Muscle of arm (tissue), 12 donors: Measurements from ENCODE around the gene SCAPER. TPM values are rescaled to one million over a fixed set of nuclear protein-coding genes. Genes with fewer than 3 reads are reported as not detected.
"Not testable (repeated sequence)": the region's sequence is repeated elsewhere in the genome, so short reads cannot be mapped to it uniquely, and the experiment has no call there.

Source experiments
- DNase-seq: peaks from one replicate; pipeline ENCODE4 v3.0.0-alpha.2; 2013
- polyA plus RNA-seq, 12 donors: library from polyadenylated mRNA; unstranded; fragments of 120-200 nt; gene quantifications; one replicate each; pipeline ENCODE4 v1.2.1, GENCODE V29; 2013; ENCODE audit not compliant: insufficient read length in 12 of 12

The SCAPER gene
- polyA plus RNA-seq, 12 donors, result 32.0 to 103 (median 84.6) TPM; not detected in 1

DNA sequence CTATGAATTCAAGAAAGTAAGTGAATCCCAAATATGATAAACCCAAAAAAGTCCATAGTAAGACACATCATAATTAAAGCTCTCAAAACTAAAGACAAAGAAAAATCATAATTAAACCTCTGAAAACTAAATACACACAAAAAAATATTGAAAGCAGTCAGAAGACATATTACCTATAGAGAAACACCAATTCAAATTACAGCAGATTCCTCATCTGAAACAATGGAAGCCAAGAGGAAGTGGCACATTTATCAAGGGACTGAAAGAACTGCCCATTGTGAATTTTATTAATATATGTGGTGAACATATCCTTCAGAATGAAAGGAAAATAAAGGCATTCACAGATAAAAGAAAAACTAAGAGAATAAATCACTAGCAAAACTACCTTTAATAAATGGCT, 128.2 kb downstream of the SCAPER start:
- no peak for DNase-seq

DNA sequence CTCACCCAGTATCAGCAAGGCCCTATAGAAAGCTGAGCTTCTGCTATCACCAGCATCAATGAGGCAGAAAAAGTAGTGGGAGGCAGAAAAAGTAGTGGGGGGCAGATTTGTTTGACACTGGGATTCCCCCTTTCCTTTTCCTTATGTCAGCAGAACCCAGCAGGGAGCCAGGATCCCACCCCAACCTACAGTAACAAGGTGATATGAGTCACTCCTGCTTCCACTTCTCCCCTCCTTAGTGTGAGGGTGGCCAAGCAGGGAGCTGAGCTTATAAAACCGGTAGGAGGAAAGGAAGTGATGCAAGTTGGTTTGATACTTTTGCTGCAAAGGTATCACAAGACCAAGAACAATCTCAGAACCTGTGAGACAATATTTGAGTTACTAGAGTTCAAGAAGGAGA, 128.7 kb downstream of the SCAPER start:
- DNase-seq, result no peak

DNA sequence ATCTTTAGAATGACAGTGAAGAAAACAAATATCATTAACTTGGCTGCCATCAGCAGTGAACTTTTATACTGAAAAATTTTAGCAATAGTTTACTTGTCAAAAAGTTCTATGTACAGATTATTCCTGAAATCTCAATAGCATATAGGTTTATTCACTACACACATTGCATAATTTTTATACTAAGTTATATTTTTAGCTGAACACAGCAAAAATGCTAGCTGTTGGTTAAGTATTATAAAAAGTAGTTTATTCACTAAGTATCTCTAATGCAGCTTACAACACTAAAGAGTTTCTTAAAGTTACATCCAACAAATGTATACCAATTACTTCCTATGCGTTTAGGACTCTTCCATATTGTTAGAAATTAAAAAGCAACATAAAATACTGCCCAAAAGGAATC, 131.9 kb downstream of the SCAPER start:
- DNase-seq, result no peak

DNA sequence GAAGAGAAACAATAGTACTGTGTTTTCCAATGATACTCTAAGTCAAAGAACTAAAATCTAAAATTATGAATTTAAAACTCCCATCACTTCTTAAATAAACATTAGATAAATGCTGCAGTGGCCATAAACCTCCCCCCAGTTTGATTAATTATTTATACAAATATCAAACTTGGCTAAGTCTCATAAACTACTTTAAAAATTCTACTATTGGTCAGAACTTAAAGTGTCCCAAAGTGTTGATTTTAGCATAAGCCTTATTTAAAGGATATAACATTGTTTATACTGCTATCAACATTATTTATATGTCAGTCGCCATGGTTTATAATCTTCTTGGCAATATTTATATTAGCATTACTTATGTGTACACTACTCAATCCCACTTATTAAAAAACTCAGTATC, 132.4 kb downstream of the SCAPER start:
- no peak for DNase-seq

DNA sequence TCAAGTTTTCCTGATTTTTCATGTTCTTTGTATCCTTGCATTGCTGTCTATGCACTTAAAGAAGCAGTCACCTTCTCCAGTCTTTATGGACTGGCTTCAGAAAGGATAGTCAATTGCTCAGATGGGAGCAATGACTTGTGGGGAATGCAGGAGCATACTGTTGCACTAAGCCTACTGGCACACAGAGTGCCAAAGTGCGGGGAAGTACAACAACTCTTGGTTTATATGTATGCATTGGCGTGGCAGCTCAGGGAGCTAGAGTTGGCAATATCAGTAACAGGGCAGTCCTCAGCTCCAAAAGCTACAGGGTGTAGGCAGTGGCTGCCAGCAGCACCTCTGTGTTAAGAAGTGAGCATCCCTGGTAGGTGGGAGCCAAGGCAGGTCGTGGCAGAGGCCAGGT, 141.1 kb downstream of the SCAPER start:
- DNase-seq, result no peak

DNA sequence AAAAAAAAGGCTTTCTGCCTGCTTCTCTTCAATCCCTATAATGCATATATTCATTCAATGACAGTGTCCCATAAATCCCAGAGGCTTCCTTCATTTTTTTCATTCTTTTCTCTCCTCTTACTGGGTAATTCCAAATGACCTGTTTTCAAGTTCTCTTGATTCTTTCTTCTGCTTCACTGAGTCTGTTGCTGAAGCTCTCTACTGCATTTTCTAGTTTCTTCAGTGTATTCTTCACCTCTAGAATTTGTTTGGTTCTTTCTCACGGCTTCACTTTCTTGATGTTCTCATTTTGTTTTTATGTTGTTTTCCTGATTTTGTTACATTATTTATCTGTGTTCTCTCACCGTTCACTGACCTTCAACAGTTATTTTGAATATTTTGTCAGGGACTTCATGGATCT, 141.6 kb downstream of the SCAPER start:
- no peak for DNase-seq

DNA sequence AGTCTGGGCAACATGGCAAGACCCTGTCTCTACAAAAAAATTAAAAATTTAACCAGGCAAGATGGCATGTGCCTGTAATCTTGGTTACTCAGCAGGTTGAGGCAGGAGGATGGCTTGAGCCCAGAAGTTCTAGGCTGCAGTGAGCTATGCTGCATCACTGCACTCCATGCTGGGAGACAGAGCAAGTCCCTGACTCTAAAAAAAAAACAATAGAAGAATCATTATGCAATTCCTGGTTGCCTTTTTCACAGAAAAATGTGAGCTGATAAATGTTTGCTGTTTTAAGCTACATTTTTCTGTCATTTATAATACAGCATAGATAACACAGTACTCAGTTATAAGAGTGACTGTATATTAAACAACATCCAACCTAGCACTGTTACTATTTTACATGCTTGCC, 148.8 kb downstream of the SCAPER start:
- no peak for DNase-seq

DNA sequence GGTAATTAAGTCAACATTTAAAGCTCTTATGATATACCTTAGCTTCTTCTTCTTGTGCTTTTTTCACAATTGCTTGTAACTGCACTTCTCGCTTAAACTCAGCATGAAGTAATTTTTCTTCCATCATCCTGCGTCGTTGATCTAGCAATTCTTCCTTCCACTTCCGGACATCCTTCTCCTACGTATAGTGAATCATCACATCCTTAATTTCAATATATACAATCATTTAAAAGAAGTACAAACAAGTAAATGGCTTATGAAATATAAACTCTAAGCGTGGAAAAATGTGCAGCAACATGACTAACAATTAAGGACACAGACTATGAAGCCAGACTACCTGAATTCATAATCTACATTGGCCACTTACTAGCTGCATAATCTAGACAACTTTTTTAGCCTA, 151.4 kb downstream of the SCAPER start:
- no peak for DNase-seq

DNA sequence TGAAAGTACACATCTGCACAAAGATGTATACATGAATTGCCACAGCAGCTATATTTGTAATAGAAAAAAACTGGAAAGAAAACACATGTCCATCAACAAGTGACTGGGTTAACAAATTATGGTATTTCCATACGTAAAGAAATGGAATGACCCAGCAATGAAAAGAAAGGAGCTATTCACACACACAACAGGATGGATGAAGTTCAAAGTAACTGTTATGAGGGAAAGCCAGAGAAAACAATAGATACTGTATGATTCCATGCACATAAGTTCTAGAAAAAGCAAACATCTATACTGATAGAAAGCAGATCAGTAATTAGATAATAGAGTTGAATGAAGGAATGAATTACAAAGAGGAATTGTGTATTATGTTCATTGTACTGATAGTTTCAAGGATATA, 152.0 kb downstream of the SCAPER start:
- DNase-seq, result no peak

DNA sequence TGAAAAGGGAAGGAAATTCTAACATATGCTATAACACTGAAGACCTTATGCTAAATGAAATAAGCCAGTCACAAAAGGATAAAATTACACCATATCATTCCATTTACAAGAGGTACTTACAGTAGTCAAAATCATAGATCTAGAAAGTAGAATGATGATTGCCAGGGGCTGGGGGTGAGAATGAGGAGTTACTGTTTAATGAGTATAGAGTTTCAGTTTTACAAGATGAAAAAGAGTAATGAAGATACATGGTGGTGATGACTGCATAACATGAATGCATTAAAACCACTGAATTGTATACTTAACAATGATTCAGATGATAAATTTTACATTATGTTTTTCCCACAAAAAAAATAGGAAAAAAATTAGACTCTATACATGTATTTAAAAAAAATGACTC, 152.6 kb downstream of the SCAPER start:
- DNase-seq, result no peak

DNA sequence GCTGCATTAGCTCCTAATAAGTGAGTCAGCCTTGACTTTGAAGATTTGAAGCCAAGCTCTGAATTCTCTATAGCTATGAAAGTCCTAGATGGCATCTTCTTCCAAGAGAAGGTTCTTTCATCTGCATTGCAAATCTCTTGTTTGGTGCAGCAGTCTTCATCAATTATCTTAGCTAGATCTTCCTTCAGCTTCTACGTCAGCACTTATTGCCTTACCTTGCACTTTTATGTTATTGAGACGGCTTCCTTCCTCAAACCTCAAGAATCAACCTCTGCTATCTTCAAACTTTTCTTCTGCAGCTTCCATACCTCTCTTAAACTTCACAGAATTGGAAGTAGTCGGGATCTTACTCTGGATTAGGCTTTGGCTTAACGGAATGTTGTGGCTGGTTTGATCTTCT, 167.6 kb downstream of the SCAPER start:
- DNase-seq, result no peak

DNA sequence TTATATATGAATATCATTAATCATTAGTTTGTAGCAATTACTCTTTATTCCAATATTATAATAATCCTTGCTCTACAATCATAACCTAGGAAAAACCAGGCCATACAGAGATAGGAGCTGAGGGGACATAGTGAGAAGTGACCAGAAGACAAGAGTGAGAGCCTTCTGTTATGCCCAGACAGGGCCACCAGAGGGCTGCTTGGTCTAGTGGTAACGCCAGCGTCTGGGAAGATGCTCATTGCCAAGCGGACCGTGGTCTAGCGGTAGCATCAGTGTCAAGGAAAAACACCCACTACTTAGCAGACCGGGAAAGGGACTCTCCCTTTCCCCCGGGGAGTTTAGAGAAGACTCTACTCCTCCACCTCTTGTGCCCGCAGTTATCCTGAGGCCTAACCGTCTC, 172.8 kb downstream of the SCAPER start:
- not testable (repeated sequence) for DNase-seq

DNA sequence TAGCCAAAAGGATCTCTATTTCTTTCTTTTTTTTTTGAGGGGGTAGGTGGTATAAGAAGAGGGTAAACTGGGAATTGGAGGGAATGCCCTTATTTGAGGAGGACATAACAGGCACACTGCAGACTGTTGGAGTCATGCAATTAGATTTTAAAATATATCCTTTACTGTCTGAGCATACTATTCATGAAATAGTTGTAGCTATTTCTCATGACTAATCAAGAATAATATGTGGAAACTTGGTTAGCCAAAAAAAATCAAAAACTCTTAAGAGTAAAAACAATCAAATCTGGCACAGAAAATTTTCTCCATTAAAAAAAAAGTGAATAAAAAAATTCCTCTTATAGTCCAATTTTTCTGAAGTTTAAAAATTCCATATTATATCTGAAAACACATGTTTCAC, 174.9 kb downstream of the SCAPER start:
- DNase-seq, result no peak

DNA sequence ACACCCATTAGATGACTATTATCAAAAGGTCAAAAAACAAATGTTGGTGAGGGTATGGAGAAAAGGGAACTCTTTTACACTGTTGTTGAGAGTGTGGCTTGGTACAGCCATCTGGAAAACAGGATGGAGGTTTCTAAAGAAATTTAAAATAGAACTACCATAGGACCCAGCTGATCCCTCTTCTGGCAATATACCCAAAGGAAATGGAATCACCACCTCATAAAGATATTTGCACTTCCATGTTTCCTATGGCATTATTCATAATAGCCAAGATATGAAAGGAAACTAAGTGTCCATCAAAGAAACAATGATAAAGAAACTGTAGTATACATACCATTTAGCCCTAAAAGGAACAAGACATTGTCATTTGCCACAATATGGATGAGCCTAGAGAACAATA, 186.3 kb downstream of the SCAPER start:
- DNase-seq, result no peak

DNA sequence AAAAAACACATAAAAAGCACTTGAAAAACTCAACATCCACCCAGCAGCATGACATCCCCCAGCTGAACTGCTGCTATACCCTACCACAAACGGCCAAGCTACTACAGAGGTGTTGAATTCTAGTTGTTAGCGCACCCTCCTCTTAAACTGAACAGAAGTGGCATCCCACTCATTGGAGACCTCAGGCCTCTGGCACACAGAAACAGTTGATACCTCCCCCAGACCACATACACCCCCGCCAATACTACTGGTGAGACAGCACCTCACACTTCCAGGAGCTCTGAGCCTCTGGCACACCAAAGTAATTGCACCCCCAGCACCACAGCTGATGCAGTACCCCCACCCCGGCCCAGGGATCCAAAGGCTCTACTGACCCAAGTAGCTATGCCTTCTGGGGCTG, 190.2 kb downstream of the SCAPER start:
- no peak for DNase-seq

DNA sequence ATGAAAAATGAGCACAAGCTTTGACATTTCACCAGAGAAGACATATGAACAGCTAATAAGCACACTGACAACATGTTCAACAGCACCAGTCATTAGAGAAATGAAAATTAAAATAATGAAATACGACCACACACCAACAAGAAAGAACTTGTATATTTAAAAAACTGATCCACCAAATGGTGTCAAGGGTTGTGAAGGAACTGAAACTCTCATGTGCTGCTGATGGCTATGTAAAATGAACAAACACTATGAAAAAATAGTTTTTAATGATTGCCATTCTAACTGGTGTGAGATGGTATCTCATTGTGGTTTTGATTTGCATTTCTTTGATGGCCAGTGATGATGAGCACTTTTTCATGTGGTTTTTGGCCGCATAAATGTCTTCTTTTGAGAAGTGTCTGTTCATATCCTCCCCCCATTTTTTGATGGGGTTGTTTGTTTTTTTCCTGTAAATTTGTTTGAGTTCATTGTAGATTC, 193.8 kb downstream of the SCAPER start:
- no peak for DNase-seq

DNA sequence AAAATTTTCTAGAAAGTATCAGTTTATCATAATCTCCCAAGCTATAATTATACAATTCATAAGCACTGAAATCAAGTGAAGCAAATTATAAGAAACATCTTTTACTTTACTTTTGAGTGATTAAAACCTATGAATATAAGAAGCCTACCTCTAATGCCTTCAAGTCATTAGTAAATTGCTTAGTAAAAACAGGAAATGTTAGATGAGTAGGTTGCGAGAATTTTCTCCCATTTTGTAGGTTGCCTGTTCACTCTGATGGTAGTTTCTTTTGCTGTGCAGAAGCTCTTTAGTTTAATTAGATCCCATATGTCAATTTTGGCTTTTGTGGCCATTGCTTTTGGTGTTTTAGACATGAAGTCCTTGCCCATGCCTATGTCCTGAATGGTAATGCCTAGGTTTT, 201.1 kb downstream of the SCAPER start:
- not testable (repeated sequence) for DNase-seq

DNA sequence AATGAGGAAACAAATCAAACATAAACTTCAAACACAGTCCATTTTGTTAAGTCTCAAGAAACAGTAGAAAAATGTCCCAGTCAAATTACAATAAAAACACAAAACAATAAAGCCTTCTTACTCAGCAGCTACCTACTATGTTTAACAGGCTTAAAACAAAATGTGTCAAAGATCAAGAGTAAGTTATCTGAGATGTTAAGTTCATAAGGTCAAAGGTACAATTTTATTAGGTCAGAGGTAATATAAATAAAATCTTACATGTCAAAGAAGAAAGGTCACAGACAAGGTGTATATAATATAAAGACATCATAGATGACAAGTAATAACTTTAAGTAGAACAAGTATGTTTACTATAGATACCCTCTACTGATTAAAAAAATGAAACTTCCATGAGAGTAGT, 208.3 kb downstream of the SCAPER start:
- DNase-seq, result no peak

DNA sequence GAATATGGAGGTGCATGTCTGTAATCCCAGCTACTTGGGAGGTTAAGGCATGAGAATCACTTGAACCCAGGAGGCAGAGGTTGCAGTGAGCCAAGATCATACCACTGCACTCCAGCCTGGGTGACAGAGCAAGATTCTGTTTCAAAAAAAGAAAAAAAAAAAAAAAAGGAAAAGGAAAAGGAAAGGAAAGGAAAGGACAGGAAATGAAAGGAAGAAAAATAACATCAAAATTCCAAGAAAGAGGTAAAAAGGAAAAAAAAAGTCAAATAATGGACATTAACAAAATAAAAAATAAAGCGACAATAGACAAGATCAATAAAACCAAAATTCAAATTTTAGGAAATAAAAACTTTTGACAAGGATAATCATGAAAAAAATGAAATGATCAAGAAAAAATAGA, 212.6 kb downstream of the SCAPER start:
- not testable (repeated sequence) for DNase-seq

DNA sequence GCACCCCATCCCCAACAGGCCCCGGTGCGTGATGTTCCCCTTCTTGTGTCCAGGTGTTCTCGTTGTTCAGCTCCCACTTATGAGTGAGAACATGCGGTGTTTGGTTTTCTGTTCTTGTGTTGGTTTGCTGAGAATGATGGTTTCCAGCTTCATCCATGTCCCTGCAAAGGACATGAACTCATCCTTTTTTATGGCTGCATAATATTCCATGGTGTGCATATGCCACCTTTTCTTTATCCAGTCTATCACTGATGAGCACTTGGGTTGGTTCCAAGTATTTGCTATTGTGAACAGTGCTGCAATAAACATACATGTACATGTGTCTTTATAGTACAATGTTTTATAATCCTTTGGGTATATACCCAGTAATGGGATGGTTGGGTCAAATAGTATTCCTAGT, 217.5 kb downstream of the SCAPER start:
- DNase-seq, result not testable (repeated sequence)

DNA sequence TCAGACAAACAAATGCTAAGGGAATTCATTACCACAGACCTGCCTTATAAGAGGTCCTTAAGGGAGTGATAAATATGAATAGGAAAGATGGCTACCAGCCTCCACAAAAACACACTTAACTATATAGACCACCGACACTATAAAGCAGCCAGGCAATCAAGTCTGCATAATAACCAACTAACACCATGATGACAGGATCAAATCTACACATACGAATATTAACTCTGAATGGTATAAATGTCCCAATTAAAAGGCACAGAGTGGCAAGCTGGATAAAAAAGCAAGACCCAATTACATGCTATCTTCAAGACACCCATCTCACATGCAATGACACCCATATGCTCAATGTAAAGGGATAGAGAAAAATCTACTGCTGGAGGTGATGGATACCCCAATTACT, 221.1 kb downstream of the SCAPER start:
- no peak for DNase-seq

DNA sequence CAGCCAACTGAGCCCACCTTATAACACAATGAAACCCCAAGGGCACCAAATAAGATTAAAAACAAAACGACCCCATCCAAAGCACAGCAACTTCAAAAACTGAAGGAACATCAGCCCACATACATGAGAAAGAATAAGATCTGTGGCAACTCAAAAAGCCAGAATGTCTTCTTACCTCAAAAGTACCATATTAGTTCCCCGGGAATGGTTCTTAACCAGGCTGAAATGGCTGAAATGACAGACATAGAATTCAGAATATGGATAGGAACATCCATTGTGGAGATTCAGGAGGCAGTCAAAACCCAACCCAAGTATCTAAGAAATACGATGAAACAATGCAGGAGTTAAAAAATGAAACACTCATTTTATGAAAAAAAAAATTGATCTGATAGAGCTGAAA, 222.3 kb downstream of the SCAPER start:
- DNase-seq, result no peak

DNA sequence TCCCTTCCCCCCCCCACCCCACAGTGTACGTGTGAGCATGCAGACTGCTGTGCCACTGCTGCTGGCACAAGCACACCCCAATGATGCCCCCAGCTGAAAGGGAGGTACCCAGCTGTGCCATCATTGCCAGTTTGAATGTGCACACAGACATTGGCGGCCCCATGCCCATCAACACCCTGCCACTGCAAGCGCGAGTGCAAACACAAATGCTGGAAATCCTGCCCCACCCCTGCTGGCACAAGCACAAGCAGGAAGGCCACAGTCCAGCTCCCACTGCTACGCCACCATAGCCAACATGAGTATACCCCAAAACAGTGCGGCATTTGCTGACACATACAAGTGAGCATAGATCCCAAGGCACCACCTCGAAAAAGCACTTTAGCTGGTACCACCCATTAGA, 222.9 kb downstream of the SCAPER start:
- DNase-seq, result no peak

DNA sequence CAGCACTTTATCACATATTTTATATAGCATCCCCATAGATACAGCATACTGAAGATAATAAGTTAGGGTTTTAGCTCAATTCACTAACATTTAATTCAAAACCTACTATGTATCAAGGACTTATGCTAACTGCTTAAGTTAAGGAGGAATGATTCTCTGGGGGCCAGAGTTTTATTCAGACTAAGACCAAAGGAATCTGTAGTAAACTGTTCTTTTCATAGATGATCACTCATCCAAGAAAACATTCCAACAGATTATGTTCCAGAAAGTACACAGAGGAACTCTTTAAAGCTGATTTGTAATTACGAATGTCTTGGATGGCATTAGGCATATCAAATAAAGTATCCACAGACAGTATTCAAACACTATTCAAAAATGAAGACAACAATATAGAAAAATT, 226.4 kb downstream of the SCAPER start:
- DNase-seq, result no peak

DNA sequence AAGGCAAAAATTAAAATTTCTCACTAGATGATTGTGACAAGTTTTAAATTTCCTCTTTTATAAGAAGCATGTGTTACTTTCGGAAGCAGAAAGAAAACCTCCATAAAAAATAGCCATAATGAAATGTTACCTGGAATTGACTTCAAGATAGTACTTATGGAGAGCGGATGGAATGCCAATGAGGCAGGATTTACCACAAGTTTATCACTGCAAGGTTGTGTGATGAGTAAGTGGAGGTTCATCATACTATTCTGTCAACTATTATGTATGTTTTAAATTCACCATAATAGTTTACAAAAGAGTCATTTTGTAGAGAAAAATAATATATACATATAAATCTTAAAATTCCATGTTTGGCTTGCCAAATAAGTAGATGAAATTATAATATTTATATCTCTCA, 230.3 kb downstream of the SCAPER start:
- DNase-seq, result no peak
